NB4 (cell line): ENCODE results near the gene NAB1.

ENCODE experiments used
- MAX ChIP-seq: IDR thresholded peaks from 2 replicates; pipeline ENCODE4 v1.6.1; 2011; ENCODE audit warnings: low read depth, low read length
- MYC ChIP-seq: IDR thresholded peaks from 2 replicates; pipeline ENCODE4 v1.6.1; 2011; ENCODE audit warnings: low read depth, low read length
- TF ChIP-seq, protein P1 (sequence below): IDR thresholded peaks from one replicate; pipeline ENCODE4 v1.5.1; 2012; ENCODE audit warnings: low read depth, low read length

DNA sequence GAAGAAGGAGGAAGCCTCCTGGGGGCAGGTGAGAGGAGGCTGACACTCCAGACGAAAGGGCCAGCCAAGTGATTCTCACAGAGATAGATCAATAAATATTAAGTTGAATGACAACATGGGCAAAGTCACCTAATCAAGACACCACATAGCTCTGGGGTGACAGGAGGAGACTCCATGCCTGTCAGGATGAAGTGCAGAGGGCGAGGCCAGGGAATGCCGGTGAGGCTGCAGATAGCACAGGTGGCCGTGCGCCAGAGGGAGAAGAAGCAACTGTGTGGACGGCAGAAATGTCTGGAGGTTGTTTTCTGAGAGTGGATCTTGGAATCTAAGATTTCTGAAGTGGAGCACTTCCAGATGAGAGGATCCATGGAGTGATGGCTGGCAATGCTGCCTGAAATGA, 71.4 kb downstream of the NAB1 start:
- TF ChIP-seq, protein P1, sequence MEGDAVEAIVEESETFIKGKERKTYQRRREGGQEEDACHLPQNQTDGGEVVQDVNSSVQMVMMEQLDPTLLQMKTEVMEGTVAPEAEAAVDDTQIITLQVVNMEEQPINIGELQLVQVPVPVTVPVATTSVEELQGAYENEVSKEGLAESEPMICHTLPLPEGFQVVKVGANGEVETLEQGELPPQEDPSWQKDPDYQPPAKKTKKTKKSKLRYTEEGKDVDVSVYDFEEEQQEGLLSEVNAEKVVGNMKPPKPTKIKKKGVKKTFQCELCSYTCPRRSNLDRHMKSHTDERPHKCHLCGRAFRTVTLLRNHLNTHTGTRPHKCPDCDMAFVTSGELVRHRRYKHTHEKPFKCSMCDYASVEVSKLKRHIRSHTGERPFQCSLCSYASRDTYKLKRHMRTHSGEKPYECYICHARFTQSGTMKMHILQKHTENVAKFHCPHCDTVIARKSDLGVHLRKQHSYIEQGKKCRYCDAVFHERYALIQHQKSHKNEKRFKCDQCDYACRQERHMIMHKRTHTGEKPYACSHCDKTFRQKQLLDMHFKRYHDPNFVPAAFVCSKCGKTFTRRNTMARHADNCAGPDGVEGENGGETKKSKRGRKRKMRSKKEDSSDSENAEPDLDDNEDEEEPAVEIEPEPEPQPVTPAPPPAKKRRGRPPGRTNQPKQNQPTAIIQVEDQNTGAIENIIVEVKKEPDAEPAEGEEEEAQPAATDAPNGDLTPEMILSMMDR = no peak
- TF ChIP-seq MYC (no peak), MAX (no peak)
